Measurements from ENCODE around the gene OLFML2A.

DNA sequence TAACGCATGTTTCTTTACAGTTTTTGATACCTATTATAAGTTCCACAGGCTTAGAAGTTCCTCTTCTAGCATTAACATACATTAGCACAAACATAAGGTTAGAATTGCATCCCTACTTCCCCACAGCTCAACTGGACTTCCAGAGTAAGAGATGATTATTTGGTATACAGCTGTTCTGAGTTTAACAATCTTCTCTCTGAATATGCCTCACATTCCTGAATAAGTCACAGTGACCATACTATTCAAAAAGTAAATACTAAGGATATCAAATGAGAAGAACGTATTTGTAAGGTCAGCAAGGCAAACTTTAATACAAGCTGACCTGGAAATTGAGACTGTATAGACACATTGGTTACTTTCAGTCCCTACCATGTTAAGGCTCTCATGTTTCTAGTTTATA lies 27.2 kb upstream of the OLFML2A start:
- TF ChIP-seq CTCF (conservative IDR thresholded peaks at IDR 0.05; ENCODE audit: low read length), result no peak
- no peak for TF ChIP-seq EZH2phosphoT487 (IDR thresholded peaks at IDR 0.05; ENCODE audit: borderline replicate concordance, low read depth, low read length)

Data from OCI-LY7 (cell line).